GM12865 (cell line): ENCODE data around the gene ADGRE1.

Experiments
- DNase-seq: peaks from one replicate; pipeline ENCODE4 v3.0.0; 2010; ENCODE audit warnings: low read depth
- H3K4me3 ChIP-seq: 2 replicates; pipeline ENCODE4 v1.5.1; 2011; ENCODE audit warnings: mild to moderate bottlenecking, low read depth, low read length, control low read depth
- CTCF ChIP-seq: IDR thresholded peaks from 2 replicates; pipeline ENCODE4 v1.5.1; 2011; ENCODE audit warnings: low read length, control low read depth, low read depth, inconsistent platforms; ENCODE audit not compliant: insufficient read depth; ENCODE audit errors: missing control alignments

The ADGRE1 gene

GRCh38 chr19:6983448-6983847, 96.1 kb downstream of the ADGRE1 start:
- no peak for TF ChIP-seq CTCF
- H3K4me3 ChIP-seq, result no peak overlapping the region
- DNase-seq, result no peak

GRCh38 chr19:6987850-6988249, 100.5 kb downstream of the ADGRE1 start:
- H3K4me3 ChIP-seq, result no peak overlapping the region
- DNase-seq, result peak; percentile 20

GRCh38 chr19:6988257-6988656, 100.9 kb downstream of the ADGRE1 start:
- peak; percentile 3 for DNase-seq
- no peak for TF ChIP-seq CTCF

More at GRCh38 chr19:6987850-6988249, 100.5 kb downstream of the ADGRE1 start:
- TF ChIP-seq CTCF, result no peak

More at GRCh38 chr19:6988257-6988656, 100.9 kb downstream of the ADGRE1 start:
- no peak overlapping the region for H3K4me3 ChIP-seq
